Liver (tissue), 3 donors: ENCODE measurements around the gene STK39.

ENCODE experiments used
- ATF3 ChIP-seq: IDR thresholded peaks from 2 replicates; pipeline ENCODE4 v1.6.1; 2016; ENCODE audit warnings: antibody characterized with exemption
- CTCF ChIP-seq: fragments of 150-350 bp; IDR thresholded peaks from 2 replicates; pipeline ENCODE4 v1.5.1; 2017; ENCODE audit warnings: improper control_type of control experiment, low read depth, low read length; ENCODE audit not compliant: missing input control
- EGR1 ChIP-seq, 2 donors: IDR thresholded peaks; 2 replicates each; pipeline ENCODE4 v1.6.1; 2016 to 2018; ENCODE audit warnings: antibody characterized with exemption in 2 of 2, low read depth in 2 of 2
- HNF4A ChIP-seq, 2 donors: conservative IDR thresholded peaks; 2 replicates each; pipeline ENCODE4 v1.6.1; 2016; ENCODE audit warnings: antibody characterized with exemption in 2 of 2, mild to moderate bottlenecking in 2 of 2
- JUND ChIP-seq, 2 donors: IDR thresholded peaks; 2 replicates each; pipeline ENCODE4 v1.6.1; 2016; ENCODE audit warnings: antibody characterized with exemption in 2 of 2
- MAX ChIP-seq: IDR thresholded peaks from 2 replicates; pipeline ENCODE4 v1.6.1; 2016; ENCODE audit warnings: antibody characterized with exemption
- RAD21 ChIP-seq, 2 donors: IDR thresholded peaks; 2 replicates each; pipeline ENCODE4 v1.6.1; 2016; ENCODE audit warnings: antibody characterized with exemption in 2 of 2, mild to moderate bottlenecking in 2 of 2
- SP1 ChIP-seq: IDR thresholded peaks from 2 replicates; pipeline ENCODE4 v1.6.1; 2018; ENCODE audit warnings: antibody characterized with exemption, mild to moderate bottlenecking
- YY1 ChIP-seq: IDR thresholded peaks from 2 replicates; pipeline ENCODE4 v1.6.1; 2016; ENCODE audit warnings: antibody characterized with exemption, mild to moderate bottlenecking
- donor health status: healthy.
- donor health status: healthy.

- TF ChIP-seq CTCF (no peak), EGR1 (IDR thresholded peaks at IDR 0.05; ENCODE audit: low read depth in 2 of 2) (no peak), YY1 (no peak), HNF4A (conservative IDR thresholded peaks at IDR 0.05) (no peak), ATF3 (no peak), RAD21 (IDR thresholded peaks at IDR 0.05) (no peak), MAX (no peak), JUND (IDR thresholded peaks at IDR 0.05) (no peak), SP1 (no peak)
Observed at GRCh38 chr2:168254158-168254935, 7.0 kb upstream of the STK39 start.
